Fibroblast of mammary gland (primary cell): ENCODE measurements around the gene ABLIM1.
A peak's percentile ranks its signal among the peaks of the same experiment; 100 is the strongest.

Experiments used
- DNase-seq: peaks from one replicate; pipeline ENCODE4 v3.0.0-alpha.2; 2010; ENCODE audit warnings: low read depth
- H3K4me3 ChIP-seq: 2 replicates; pipeline ENCODE4 v1.5.1; 2011; ENCODE audit warnings: low read depth, mild to moderate bottlenecking, low read length, moderate library complexity; ENCODE audit not compliant: control insufficient read depth
- TF ChIP-seq, protein P1 (sequence below): conservative IDR thresholded peaks from 2 replicates; pipeline ENCODE4 v1.5.1; 2011; ENCODE audit warnings: low read depth, low read length, inconsistent platforms; ENCODE audit not compliant: control insufficient read depth, insufficient read depth

The ABLIM1 gene

DNA sequence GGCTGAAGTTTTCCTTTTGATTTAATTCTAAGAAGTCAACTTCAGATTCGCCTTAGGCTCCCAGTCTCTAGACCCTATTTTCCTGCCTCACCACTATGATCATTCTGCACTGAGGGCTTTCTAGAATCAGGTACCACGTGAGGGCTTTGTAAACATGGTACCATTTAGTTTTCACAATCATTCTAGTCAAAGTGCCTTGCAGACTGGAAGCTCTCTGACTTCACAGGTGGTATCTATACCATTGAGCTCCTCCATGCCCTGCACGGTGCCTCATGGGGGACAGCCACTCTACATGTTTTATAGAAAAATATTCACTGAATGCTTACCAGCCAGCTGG, 106.5 kb downstream of the ABLIM1 start:
- no peak overlapping the region for H3K4me3 ChIP-seq
- TF ChIP-seq, protein P1, sequence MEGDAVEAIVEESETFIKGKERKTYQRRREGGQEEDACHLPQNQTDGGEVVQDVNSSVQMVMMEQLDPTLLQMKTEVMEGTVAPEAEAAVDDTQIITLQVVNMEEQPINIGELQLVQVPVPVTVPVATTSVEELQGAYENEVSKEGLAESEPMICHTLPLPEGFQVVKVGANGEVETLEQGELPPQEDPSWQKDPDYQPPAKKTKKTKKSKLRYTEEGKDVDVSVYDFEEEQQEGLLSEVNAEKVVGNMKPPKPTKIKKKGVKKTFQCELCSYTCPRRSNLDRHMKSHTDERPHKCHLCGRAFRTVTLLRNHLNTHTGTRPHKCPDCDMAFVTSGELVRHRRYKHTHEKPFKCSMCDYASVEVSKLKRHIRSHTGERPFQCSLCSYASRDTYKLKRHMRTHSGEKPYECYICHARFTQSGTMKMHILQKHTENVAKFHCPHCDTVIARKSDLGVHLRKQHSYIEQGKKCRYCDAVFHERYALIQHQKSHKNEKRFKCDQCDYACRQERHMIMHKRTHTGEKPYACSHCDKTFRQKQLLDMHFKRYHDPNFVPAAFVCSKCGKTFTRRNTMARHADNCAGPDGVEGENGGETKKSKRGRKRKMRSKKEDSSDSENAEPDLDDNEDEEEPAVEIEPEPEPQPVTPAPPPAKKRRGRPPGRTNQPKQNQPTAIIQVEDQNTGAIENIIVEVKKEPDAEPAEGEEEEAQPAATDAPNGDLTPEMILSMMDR, result no peak
- no peak for DNase-seq

DNA sequence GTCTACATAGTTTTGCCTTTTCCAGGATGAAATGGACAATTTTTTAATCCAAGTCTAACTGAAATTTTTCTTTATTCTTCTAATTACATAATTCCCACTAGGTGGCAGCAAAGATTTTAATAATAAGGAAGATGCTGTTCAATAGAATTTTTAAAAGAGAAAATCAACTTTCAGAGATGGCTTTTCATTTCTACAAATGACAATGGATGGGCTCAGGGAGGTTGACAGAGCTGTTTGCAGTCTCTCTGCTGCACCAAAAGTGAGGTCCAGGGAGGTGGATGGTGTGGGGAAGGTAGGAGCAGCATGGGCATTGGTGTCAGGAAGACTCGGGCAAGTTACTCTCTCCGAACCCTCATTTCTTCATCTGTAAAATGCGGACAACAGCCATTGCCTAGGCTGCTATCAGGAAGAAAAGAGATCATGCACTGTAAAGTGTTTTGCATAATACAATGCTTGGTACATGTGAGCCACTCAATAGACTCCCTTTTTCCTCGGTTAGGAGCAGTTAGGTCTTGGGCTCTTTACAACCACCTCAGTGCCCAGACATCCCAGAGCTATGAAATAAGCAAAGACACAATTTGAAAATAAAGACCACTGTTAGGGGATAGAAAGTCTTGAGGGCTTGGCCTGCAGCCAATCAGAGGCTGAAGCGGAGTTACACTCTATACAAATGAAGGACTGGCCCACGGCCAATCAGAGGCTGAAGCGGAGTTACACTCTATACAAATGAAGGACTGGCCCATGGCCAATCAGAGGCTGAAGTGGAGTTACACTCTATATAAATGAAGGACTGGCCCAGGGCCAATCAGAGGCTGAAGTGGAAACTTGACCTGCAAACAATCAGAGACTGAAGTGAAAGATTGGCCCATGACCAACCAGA, 107.1 kb downstream of the ABLIM1 start:
- H3K4me3 ChIP-seq, result no peak overlapping the region
- TF ChIP-seq, protein P1, result peak; percentile 20
- DNase-seq, result peak; percentile 46

DNA sequence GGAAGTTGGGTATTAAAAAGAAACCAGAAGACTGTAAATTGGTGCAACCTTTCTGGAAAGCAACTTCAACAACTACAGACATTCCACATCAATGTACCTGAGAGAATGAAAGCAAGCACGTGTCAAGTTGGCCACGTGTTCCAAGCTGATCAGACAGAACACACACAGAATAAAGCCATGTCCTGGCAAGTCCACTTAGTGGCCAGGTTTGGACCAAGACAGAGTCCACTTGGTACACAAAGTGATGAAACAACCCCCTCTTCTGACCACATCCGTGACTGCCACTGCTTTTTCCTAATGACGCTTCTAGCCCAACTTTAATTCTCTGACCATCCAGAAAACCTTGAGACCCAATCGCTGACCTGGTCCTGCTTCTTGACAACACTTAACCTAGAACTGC, 109.4 kb downstream of the ABLIM1 start:
- no peak overlapping the region for H3K4me3 ChIP-seq
- TF ChIP-seq, protein P1, result peak; percentile 61
- peak; percentile 70 for DNase-seq

DNA sequence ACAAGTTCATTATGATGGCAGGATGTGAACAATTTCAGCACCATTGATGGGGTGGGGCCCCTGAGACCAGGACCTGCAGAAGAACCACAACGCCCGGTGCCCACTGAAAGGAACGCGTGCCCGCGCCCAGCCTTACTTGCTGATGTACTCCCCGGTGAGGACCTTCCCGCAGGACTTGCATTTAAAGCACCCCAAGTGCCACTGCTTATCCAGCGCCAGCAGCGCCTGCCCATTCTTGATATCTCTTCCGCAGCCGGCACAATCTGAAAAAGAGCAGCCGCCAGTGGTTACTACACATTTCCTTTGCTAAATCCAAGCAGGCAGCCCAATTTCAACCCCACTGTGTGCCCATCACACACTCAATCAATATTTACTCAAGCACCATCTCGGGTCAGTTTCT, 110.6 kb downstream of the ABLIM1 start:
- H3K4me3 ChIP-seq, result no peak overlapping the region
- TF ChIP-seq, protein P1, result no peak
- DNase-seq, result no peak

DNA sequence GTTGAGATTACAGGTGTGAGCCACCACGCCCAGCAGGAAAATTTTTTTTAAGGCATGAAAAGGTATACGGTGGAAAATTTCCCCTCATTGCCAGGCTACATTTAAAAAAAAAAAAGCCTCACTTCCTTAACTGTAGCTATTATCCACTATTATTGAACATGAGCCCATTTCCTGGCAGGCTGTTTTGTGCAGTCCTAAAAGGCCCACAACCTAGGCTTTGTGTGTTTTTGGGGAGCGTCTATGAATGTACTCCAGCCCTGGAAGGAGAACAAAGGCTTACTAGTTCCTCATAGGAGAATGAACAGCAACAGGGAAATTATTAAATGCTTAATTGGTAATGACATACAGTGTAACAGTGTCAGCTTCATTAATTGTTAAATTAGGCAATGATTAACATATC, 111.0 kb downstream of the ABLIM1 start:
- no peak overlapping the region for H3K4me3 ChIP-seq
- DNase-seq, result no peak
- TF ChIP-seq, protein P1, result no peak

DNA sequence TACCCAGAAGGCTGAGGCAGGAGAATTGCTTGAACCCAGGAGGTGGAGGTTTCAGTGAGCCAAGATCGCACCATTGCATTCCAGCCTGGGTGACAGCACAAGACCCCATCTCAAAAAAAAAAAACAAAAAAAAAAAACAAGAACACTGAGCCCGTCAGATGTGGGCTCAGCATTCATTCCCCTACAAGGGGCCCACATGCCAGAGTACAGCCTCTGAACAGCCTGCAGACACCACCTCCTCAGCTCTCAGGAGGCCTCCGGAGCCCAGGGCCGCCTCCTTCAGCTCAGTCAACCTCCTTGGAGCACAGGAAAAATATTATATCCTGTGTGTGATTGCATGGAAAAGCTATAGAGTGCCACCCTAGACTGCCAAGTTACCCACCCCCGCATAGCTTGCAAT, 112.3 kb downstream of the ABLIM1 start:
- no peak for DNase-seq
- no peak overlapping the region for H3K4me3 ChIP-seq
- TF ChIP-seq, protein P1, result no peak
